ENCODE results near the gene IL1RAPL2.
"Not testable (repeated sequence)": the region's sequence is repeated elsewhere in the genome, so short reads cannot be mapped to it uniquely, and the experiment has no call there.

The IL1RAPL2 gene

DNA sequence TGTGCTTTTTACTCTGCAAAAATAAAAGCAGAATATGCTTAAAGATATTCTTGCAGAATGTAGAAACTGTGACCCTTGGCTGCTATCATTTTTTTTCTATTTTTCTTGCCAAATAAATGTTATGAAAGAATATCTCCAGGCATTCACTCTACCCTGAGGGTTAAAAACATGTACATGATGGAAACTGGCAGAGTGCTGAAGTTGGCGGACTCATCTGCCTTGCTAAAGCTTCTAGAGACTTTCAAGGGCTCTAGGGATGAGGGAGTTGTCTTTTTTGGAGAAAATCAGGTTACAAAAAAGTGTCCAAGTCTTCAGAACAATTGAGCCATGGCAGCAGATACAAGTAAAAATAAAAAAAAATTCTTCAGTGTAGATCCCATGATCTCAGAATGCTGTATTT is 1215.8 kb downstream of the IL1RAPL2 start:
- Histone ChIP-seq H3K27me3 (ENCODE audit: control insufficient read depth, insufficient read depth, low read length) (no peaks in the 10 kb centered on the region), H3K4me1 (ENCODE audit: control insufficient read depth, insufficient read depth, low read length) (no peaks in the 10 kb centered on the region), H3K36me3 (ENCODE audit: control insufficient read depth, insufficient read depth, low read length) (no peaks in the 10 kb centered on the region), H3K9ac (ENCODE audit: low read depth, low read length) (no peak overlapping the region), H3K9me3 (ENCODE audit: control insufficient read depth, insufficient read depth, low read length) (no peaks in the 10 kb centered on the region), H3K4me3 (ENCODE audit: low read depth, low read length) (no peak overlapping the region)

DNA sequence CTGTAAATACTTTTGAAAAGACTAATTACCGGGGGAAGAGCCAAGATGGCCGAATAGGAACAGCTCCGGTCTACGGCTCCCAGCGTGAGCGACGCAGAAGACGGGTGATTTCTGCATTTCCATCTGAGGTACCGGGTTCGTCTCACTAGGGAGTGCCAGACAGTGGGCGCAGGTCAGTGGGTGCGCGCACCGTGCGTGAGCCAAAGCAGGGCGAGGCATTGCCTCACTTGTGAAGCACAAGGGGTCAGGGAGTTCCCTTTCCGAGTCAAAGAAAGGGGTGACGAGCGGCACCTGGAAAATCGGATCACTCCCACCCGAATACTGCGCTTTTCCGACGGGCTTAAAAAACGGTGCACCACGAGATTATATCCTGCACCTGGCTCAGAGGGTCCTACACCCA is 1230.9 kb downstream of the IL1RAPL2 start:
- H3K4me1 ChIP-seq (ENCODE audit: control insufficient read depth, insufficient read depth, low read length); H3K27me3 ChIP-seq (ENCODE audit: control insufficient read depth, insufficient read depth, low read length); H3K36me3 ChIP-seq (ENCODE audit: control insufficient read depth, insufficient read depth, low read length); H3K9me3 ChIP-seq (ENCODE audit: control insufficient read depth, insufficient read depth, low read length): not testable (repeated sequence)
- peak overlapping the region; percentile 83 for H3K9ac ChIP-seq (ENCODE audit: low read depth, low read length)
- peak overlapping the region; percentile 60 for H3K4me3 ChIP-seq (ENCODE audit: low read depth, low read length)

DNA sequence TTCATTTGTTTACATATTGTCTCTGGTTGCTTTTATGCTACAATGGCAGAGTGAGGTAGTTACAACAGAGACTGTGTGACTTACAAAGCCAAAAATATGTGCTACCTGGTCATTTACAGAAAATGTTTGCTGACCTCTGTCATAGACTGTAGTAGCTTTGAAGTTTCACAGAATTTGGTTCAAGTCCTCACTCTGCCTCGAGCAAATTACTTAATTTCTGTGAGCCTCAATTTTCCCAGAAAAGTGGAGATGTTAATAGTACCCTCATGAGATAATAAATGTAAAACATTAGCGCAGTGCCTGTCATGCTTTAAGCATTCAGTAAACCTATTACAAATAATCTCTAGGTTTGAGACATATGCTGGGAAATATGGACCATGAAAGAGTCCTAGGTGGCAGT is 1237.9 kb downstream of the IL1RAPL2 start:
- H3K27me3 ChIP-seq (ENCODE audit: control insufficient read depth, insufficient read depth, low read length): no peaks in the 10 kb centered on the region
- no peaks in the 10 kb centered on the region for H3K36me3 ChIP-seq (ENCODE audit: control insufficient read depth, insufficient read depth, low read length)
- no peaks in the 10 kb centered on the region for H3K9me3 ChIP-seq (ENCODE audit: control insufficient read depth, insufficient read depth, low read length)
- H3K4me3 ChIP-seq (ENCODE audit: low read depth, low read length): no peak overlapping the region
- no peaks in the 10 kb centered on the region for H3K4me1 ChIP-seq (ENCODE audit: control insufficient read depth, insufficient read depth, low read length)
- no peak overlapping the region for H3K9ac ChIP-seq (ENCODE audit: low read depth, low read length)

DNA sequence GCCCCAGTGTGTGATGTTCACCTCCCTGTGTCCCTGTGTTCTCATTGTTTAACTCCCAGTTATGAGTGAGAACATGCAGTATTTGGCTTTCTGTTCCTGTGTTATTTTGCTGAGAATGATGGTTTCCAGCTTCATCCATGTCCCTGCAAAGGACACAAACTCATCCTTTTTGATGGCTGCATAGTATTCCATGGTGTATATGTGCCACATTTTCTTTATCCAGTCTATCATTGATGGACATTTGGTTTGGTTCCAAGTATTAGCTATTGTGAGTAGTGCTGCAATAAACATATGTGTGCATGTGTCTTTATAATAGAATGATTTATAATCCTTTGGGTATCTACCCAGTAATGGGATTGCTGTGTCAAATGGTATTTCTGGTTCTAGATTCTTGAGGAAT is 1239.7 kb downstream of the IL1RAPL2 start:
- not testable (repeated sequence) for H3K36me3 ChIP-seq (ENCODE audit: control insufficient read depth, insufficient read depth, low read length); H3K4me3 ChIP-seq (ENCODE audit: low read depth, low read length); H3K4me1 ChIP-seq (ENCODE audit: control insufficient read depth, insufficient read depth, low read length); H3K9ac ChIP-seq (ENCODE audit: low read depth, low read length); H3K27me3 ChIP-seq (ENCODE audit: control insufficient read depth, insufficient read depth, low read length); H3K9me3 ChIP-seq (ENCODE audit: control insufficient read depth, insufficient read depth, low read length)

DNA sequence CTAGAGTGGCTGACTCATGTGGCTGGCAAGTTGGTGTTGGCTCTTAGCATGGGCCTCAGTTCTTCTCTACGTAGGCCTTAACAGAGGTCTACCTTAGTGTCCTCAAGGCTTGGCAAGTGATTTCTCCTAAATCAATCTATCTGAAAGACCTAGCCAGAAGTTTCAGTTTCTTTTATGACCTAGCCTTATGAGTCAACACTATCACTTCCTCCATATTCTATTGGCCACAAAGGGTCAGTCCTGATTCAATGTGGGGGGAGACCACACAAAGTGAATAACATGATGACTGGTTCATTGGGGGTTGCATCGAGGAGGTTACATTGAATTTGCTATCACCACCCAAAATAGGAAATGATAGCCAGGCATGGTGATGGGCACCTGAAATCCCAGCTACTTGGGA is 1250.5 kb downstream of the IL1RAPL2 start:
- Histone ChIP-seq H3K36me3 (ENCODE audit: control insufficient read depth, insufficient read depth, low read length) (no peaks in the 10 kb centered on the region), H3K9ac (ENCODE audit: low read depth, low read length) (no peak overlapping the region), H3K4me3 (ENCODE audit: low read depth, low read length) (no peak overlapping the region), H3K4me1 (ENCODE audit: control insufficient read depth, insufficient read depth, low read length) (peaks cover 6% of the 10 kb centered on the region), H3K9me3 (ENCODE audit: control insufficient read depth, insufficient read depth, low read length) (no peaks in the 10 kb centered on the region), H3K27me3 (ENCODE audit: control insufficient read depth, insufficient read depth, low read length) (peaks cover 17% of the 10 kb centered on the region)
